K562 (cell line): ENCODE measurements around the gene TMEM181. TPM values are rescaled to one million over a fixed set of nuclear protein-coding genes. Genes with fewer than 3 reads are reported as not detected.

Experiments used
- CBFA2T2 ChIP-seq: fragments of 450-650 bp; conservative IDR thresholded peaks from 2 replicates; pipeline ENCODE4 v1.6.1; 2017; ENCODE audit warnings: mild to moderate bottlenecking
- CHD1 ChIP-seq: fragments of 200-600 bp; sonication (generic); IDR thresholded peaks from one replicate; pipeline ENCODE4 v1.6.1; 2012; ENCODE audit warnings: mild to moderate bottlenecking, moderate library complexity, low read length, inconsistent platforms
- DDX20 ChIP-seq: fragments of 450-650 bp; IDR thresholded peaks from 2 replicates; pipeline ENCODE4 v1.6.1; 2016; ENCODE audit warnings: missing genetic modification characterization, low read depth, mild to moderate bottlenecking, missing compliant biosample characterization, moderate library complexity
- DPF2 ChIP-seq: fragments of 450-650 bp; IDR thresholded peaks from 2 replicates; pipeline ENCODE4 v1.6.1; 2016
- ETV1 ChIP-seq: fragments of 450-650 bp; conservative IDR thresholded peaks from 2 replicates; pipeline ENCODE4 v1.6.1; 2016; ENCODE audit warnings: missing genetic modification characterization, control low read depth, low read depth, missing compliant biosample characterization
- FOSL1 ChIP-seq: fragments of 200-800 bp; sonication (Bioruptor generic); conservative IDR thresholded peaks from 2 replicates; pipeline ENCODE4 v1.6.1; 2016; ENCODE audit warnings: missing genetic modification characterization, missing compliant biosample characterization
- FOXA1 ChIP-seq: fragments of 450-650 bp; IDR thresholded peaks from 2 replicates; pipeline ENCODE4 v1.6.1; 2016; ENCODE audit warnings: mild to moderate bottlenecking, borderline replicate concordance
- FOXJ3 ChIP-seq: sonication (generic); formaldehyde crosslinking; IDR thresholded peaks from 2 replicates; pipeline ENCODE4 v1.4.0; 2020; ENCODE audit warnings: mild to moderate bottlenecking, missing genetic modification reagents
- HDAC3 ChIP-seq: fragments of 450-650 bp; IDR thresholded peaks from 2 replicates; pipeline ENCODE4 v1.6.1; 2018; ENCODE audit warnings: borderline replicate concordance, mild to moderate bottlenecking, moderate library complexity; ENCODE audit not compliant: partially characterized antibody
- IFI16 ChIP-seq: fragments of 250-450 bp; sonication (Bioruptor Pico); IDR thresholded peaks from 2 replicates; pipeline ENCODE4 v2.1.2; 2022; ENCODE audit warnings: mild to moderate bottlenecking, inconsistent platforms
- KDM1A ChIP-seq, 2 experiments: fragments of 450-650 bp; IDR thresholded peaks; 2 replicates each; pipeline ENCODE4 v1.6.1; 2016; ENCODE audit warnings: mild to moderate bottlenecking in 2 of 2
- KDM2B ChIP-seq: fragments of 250-450 bp; sonication (Bioruptor Pico); IDR thresholded peaks from 2 replicates; pipeline ENCODE4 v1.8.0; 2021; ENCODE audit warnings: mild to moderate bottlenecking, moderate library complexity
- PML ChIP-seq: IDR thresholded peaks from 2 replicates; pipeline ENCODE4 v1.6.1; 2012; ENCODE audit warnings: low read length, inconsistent platforms
- PRMT5 ChIP-seq: sonication (generic); formaldehyde crosslinking; IDR thresholded peaks from 2 replicates; pipeline ENCODE4 v1.5.0; 2020; ENCODE audit warnings: missing genetic modification reagents
- SIRT6 ChIP-seq: IDR thresholded peaks from one replicate; pipeline ENCODE4 v1.6.1; 2012; ENCODE audit warnings: low read depth, mild to moderate bottlenecking, control low read depth, inconsistent platforms, low read length, moderate library complexity
- SMAD3 ChIP-seq: fragments of 450-650 bp; formaldehyde crosslinking; conservative IDR thresholded peaks from 2 replicates; pipeline ENCODE4 v1.4.0; 2020; ENCODE audit warnings: mild to moderate bottlenecking
- STAT5A ChIP-seq: IDR thresholded peaks from 2 replicates; pipeline ENCODE4 v1.6.1; 2012; ENCODE audit warnings: low read length, inconsistent platforms, borderline replicate concordance
- TAL1 ChIP-seq: fragments of 450-650 bp; IDR thresholded peaks from 2 replicates; pipeline ENCODE4 v1.6.1; 2016; ENCODE audit warnings: mild to moderate bottlenecking
- TBP ChIP-seq: optimal IDR thresholded peaks from 2 replicates; pipeline ENCODE3; 2011; ENCODE audit warnings: low read depth, low read length, improper control_type of control experiment
- TCFL5 ChIP-seq: fragments of 250-450 bp; sonication (Bioruptor Pico); conservative IDR thresholded peaks from 2 replicates; pipeline ENCODE4 v1.6.1; 2021; ENCODE audit warnings: mild to moderate bottlenecking, moderate library complexity, matching md5 sums
- THRAP3 ChIP-seq: fragments of 450-650 bp; IDR thresholded peaks from 2 replicates; pipeline ENCODE4 v1.6.1; 2016; ENCODE audit warnings: mild to moderate bottlenecking, inconsistent platforms, borderline replicate concordance
- XRCC4 ChIP-seq: IDR thresholded peaks from one replicate; pipeline ENCODE4 v1.6.1; 2011; ENCODE audit not compliant: insufficient read depth, insufficient read length; ENCODE audit errors: extremely low read depth
- ZFP36 ChIP-seq: fragments of 150-350 bp; IDR thresholded peaks from 2 replicates; pipeline ENCODE4 v1.6.1; 2018; ENCODE audit warnings: low read length, low read depth; ENCODE audit not compliant: partially characterized antibody
- ZFX ChIP-seq: sonication (generic); formaldehyde crosslinking; IDR thresholded peaks from 2 replicates; pipeline ENCODE4 v1.8.0; 2022; ENCODE audit warnings: mild to moderate bottlenecking, missing genetic modification reagents, moderate library complexity
- ZNF436 ChIP-seq: fragments of 250-450, 450-650 bp; sonication (Bioruptor Pico); formaldehyde crosslinking; IDR thresholded peaks from 2 replicates; pipeline ENCODE4 v1.7.0; 2020; ENCODE audit warnings: mild to moderate bottlenecking
- ZNF77 ChIP-seq: fragments of 250-450 bp; sonication (Bioruptor Pico); IDR thresholded peaks from 2 replicates; pipeline ENCODE4 v1.5.0; 2020
- polyA plus RNA-seq, 8 experiments: library from polyadenylated mRNA; depleted of rRNA in 4 of 8; stranded (reverse) in 5 of 8; unstranded in 3 of 8; fragments of >200 nt; fragmentation: Nextera tagmentation in 2 of 8; fragmentation: Illumina TruSeq in 1 of 8; extraction: Ambion mirVana in 2 of 8; extraction: Trizol in 1 of 8; gene quantifications; 2 replicates each; pipeline versions ENCODE4 v1.2.1 to v1.2.3, GENCODE V29; 2011 to 2014; ENCODE audit warnings: inconsistent platforms in 1 of 8, missing spikeins in 1 of 8
- total RNA-seq, 7 experiments: library from RNA; depleted of rRNA in 6 of 7; stranded (reverse); fragments of >200 nt in 6 of 7; fragmentation: Illumina TruSeq in 2 of 7; extraction: Trizol in 2 of 7; gene quantifications; 2 replicates each; pipeline versions ENCODE4 v1.2.1 to v1.2.3, GENCODE V29; 2011 to 2021; ENCODE audit warnings: low replicate concordance in 1 of 7
- TF ChIP-seq, protein P1 (sequence below): IDR thresholded peaks from 2 replicates; pipeline ENCODE4 v1.6.1; 2016; ENCODE audit warnings: missing genetic modification characterization, missing compliant biosample characterization
- TF ChIP-seq, protein P2 (sequence below): sonication (generic); formaldehyde crosslinking; IDR thresholded peaks from 2 replicates; pipeline ENCODE4 v1.8.1; 2023; ENCODE audit warnings: mild to moderate bottlenecking, missing genetic modification reagents

Gene TMEM181
- total and polyA plus RNA-seq, 9 of the 15 experiments (the other 6 are each of a cell fraction or from before 2014, with no cell fraction given), result 5.6 to 27.2 (median 19.9) TPM

DNA sequence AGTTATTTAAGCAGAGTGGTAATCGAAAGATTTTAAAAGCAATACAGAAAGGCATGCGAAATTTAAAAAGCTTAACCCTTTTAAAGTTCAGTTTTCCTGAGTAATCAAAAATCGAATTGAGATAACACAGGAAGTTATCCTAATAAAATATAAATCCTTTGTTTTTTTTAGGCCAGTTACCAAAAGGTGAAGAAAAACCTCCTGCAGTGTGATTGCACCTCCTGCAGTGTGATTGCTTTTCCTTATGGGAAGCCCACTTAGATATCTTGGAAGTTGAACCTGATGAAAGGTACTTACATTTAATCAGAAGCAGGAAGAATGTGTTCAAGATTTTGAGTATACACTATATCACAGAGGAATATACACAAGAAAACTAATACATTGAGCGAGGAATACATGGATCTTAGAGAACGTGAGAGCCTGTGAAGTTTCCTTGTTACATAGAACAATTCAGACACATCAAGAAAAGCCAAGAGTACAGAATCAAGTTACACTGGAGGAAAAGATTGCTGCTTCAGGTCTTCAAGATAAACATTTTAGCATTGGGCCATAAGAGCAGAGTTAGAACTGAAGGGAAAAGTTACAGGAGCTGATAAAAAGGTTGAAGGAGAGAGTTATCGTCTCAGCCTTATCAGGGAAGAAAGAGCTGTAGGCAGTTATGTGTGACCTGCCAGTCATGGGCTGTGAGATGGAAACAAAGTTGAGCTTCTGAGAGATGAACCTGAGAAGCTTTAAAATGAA is 7.7 kb upstream of the TMEM181 start (continued):
- TF ChIP-seq IFI16 (CRISPR knock-in tag), result no peak
- no peak for TF ChIP-seq FOXA1
- TF ChIP-seq CHD1, result no peak
- TF ChIP-seq, protein P1, sequence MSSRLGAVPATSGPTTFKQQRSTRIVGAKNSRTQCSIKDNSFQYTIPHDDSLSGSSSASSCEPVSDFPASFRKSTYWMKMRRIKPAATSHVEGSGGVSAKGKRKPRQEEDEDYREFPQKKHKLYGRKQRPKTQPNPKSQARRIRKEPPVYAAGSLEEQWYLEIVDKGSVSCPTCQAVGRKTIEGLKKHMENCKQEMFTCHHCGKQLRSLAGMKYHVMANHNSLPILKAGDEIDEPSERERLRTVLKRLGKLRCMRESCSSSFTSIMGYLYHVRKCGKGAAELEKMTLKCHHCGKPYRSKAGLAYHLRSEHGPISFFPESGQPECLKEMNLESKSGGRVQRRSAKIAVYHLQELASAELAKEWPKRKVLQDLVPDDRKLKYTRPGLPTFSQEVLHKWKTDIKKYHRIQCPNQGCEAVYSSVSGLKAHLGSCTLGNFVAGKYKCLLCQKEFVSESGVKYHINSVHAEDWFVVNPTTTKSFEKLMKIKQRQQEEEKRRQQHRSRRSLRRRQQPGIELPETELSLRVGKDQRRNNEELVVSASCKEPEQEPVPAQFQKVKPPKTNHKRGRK, result 0 out of 2 replicates have a peak, but pooled peaks have one; percentile 11
- TF ChIP-seq DDX20 (tag), result no peak
- peak; percentile 78 for TF ChIP-seq TAL1
- peak; percentile 18; the same call in 1 of the 2 replicates for TF ChIP-seq SMAD3 (CRISPR knock-in tag)
- no peak for TF ChIP-seq FOXJ3 (CRISPR knock-in tag)
- no peak for TF ChIP-seq ZFX (CRISPR knock-in tag)
- no peak for TF ChIP-seq TBP
- TF ChIP-seq FOSL1, result 0 out of 2 replicates have a peak, but pooled peaks have one; percentile 43
- no peak for TF ChIP-seq HDAC3
- TF ChIP-seq ZNF436 (CRISPR knock-in tag), result no peak
- no peak for TF ChIP-seq ZFP36
- no peak for TF ChIP-seq SIRT6
- TF ChIP-seq THRAP3, result no peak
- no peak for TF ChIP-seq ETV1 (tag)
- TF ChIP-seq STAT5A, result peak; percentile 29; the same call in 1 of the 2 replicates
- TF ChIP-seq TCFL5 (CRISPR knock-in tag), result no peak
- peak; percentile 86 to 87 for TF ChIP-seq KDM1A (IDR thresholded peaks at IDR 0.05)
- TF ChIP-seq PRMT5, result no peak
- no peak for TF ChIP-seq ZNF77 (CRISPR knock-in tag)
- peak; percentile 90 for TF ChIP-seq DPF2
- TF ChIP-seq KDM2B, result no peak
- TF ChIP-seq CBFA2T2, result peak; percentile 86
- TF ChIP-seq XRCC4, result no peak
- TF ChIP-seq, protein P2, sequence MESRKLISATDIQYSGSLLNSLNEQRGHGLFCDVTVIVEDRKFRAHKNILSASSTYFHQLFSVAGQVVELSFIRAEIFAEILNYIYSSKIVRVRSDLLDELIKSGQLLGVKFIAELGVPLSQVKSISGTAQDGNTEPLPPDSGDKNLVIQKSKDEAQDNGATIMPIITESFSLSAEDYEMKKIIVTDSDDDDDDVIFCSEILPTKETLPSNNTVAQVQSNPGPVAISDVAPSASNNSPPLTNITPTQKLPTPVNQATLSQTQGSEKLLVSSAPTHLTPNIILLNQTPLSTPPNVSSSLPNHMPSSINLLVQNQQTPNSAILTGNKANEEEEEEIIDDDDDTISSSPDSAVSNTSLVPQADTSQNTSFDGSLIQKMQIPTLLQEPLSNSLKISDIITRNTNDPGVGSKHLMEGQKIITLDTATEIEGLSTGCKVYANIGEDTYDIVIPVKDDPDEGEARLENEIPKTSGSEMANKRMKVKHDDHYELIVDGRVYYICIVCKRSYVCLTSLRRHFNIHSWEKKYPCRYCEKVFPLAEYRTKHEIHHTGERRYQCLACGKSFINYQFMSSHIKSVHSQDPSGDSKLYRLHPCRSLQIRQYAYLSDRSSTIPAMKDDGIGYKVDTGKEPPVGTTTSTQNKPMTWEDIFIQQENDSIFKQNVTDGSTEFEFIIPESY, result no peak
- peak; percentile 47; the same call in 1 of the 2 replicates for TF ChIP-seq PML
